Measurements from ENCODE around the gene MRPL38.

Gene MRPL38

DNA sequence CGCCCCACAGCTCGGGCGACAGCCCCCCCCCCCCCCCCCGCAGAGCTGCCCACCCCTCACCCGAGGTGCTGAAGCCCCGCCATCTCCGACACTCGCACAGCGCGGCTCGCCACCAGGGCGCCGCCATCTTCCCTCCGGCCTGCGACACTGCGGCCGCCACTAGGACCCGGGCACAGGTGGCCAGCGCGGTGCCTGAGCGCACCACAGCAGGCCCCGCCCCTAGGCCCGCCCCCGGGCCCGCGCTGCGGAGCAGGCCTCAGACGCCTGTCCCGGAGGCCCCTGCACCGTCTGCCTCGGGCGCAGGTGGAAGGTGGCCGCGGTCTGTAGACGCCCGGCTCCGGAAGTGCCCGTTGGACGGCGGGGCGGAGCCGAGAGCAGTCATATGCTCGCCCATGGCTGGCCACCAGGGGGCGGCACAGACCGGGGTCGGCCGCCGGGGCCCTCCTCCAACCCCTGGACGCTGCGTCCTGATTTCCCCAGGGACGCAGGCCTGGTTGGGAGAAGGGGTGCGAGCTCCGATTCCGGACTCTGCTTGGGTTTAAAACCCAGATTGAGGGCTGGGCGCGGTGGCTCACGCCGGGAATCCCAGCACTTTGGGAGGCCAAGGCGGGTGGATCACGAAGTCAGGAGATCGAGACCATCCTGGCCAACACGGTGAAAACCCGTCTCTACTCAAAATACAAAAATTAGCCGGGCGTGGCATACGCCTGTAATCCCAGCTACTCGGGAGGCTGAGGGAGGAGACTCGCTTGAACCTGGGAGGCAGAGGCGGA, at the start of gene MRPL38 (continued):
- TF ChIP-seq, protein P1, sequence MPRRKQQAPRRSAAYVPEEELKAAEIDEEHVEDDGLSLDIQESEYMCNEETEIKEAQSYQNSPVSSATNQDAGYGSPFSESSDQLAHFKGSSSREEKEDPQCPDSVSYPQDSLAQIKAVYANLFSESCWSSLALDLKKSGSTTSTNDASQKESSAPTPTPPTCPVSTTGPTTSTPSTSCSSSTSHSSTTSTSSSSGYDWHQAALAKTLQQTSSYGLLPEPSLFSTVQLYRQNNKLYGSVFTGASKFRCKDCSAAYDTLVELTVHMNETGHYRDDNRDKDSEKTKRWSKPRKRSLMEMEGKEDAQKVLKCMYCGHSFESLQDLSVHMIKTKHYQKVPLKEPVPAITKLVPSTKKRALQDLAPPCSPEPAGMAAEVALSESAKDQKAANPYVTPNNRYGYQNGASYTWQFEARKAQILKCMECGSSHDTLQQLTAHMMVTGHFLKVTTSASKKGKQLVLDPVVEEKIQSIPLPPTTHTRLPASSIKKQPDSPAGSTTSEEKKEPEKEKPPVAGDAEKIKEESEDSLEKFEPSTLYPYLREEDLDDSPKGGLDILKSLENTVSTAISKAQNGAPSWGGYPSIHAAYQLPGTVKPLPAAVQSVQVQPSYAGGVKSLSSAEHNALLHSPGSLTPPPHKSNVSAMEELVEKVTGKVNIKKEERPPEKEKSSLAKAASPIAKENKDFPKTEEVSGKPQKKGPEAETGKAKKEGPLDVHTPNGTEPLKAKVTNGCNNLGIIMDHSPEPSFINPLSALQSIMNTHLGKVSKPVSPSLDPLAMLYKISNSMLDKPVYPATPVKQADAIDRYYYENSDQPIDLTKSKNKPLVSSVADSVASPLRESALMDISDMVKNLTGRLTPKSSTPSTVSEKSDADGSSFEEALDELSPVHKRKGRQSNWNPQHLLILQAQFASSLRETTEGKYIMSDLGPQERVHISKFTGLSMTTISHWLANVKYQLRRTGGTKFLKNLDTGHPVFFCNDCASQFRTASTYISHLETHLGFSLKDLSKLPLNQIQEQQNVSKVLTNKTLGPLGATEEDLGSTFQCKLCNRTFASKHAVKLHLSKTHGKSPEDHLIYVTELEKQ (tag by site-specific recombination; IDR thresholded peaks at IDR 0.05; ENCODE audit: borderline replicate concordance) = 0 out of 2 replicates have a peak, but pooled peaks have one; percentile 36
- TF ChIP-seq ZNF184 (tag by site-specific recombination; IDR thresholded peaks at IDR 0.05) (peak; percentile 64; the same call in 1 of the 2 replicates), ZNF24 (tag by site-specific recombination; IDR thresholded peaks at IDR 0.05) (peak; percentile 76), ZNF274 (IDR thresholded peaks at IDR 0.05; ENCODE audit: low read length) (no peak), ZNF274 (tag by site-specific recombination; IDR thresholded peaks at IDR 0.05; ENCODE audit: borderline replicate concordance) (no peak), MEIS1 (CRISPR knock-in tag; IDR thresholded peaks at IDR 0.05; ENCODE audit: borderline replicate concordance) (no peak), ZNF324 (tag by site-specific recombination; IDR thresholded peaks at IDR 0.05) (peak; percentile 91), ZNF654 (tag by site-specific recombination; IDR thresholded peaks at IDR 0.05; ENCODE audit: low read depth) (peak; percentile 86), KLF7 (tag by site-specific recombination; IDR thresholded peaks at IDR 0.05; ENCODE audit: borderline replicate concordance) (peak; percentile 94; the same call in 1 of the 2 replicates), ZBTB20 (tag by site-specific recombination; IDR thresholded peaks at IDR 0.05) (peak; percentile 88), ZXDB (tag by site-specific recombination; IDR thresholded peaks at IDR 0.05) (peak; percentile 96), ZNF391 (tag by site-specific recombination; IDR thresholded peaks at IDR 0.05; ENCODE audit: borderline replicate concordance, low read depth) (peak; percentile 92), KLF1 (tag by site-specific recombination; IDR thresholded peaks at IDR 0.05) (peak; percentile 88), ZEB2 (tag by site-specific recombination; IDR thresholded peaks at IDR 0.05) (peak; percentile 100), ZFHX2 (tag by site-specific recombination; conservative IDR thresholded peaks at IDR 0.05) (peak; percentile 63), SP2 (tag by site-specific recombination; IDR thresholded peaks at IDR 0.05) (peak; percentile 89), KLF9 (tag by site-specific recombination; IDR thresholded peaks at IDR 0.05; ENCODE audit: low read depth) (peak; percentile 82), ZFP37 (tag by site-specific recombination; IDR thresholded peaks at IDR 0.05) (peak; percentile 93), KLF8 (tag by site-specific recombination; IDR thresholded peaks at IDR 0.05) (peak; percentile 91), ZBTB21 (tag by site-specific recombination; IDR thresholded peaks at IDR 0.05) (peak; percentile 26; the same call in 1 of the 2 replicates), SCRT2 (tag by site-specific recombination; IDR thresholded peaks at IDR 0.05) (0 out of 2 replicates have a peak, but pooled peaks have one; percentile 10), ZNF610 (tag by site-specific recombination; IDR thresholded peaks at IDR 0.05; ENCODE audit: borderline replicate concordance) (peak; percentile 85), MYNN (tag by site-specific recombination; IDR thresholded peaks at IDR 0.05; ENCODE audit: borderline replicate concordance) (no peak), ZNF792 (tag by site-specific recombination; IDR thresholded peaks at IDR 0.05) (no peak), ZSCAN23 (tag by site-specific recombination; IDR thresholded peaks at IDR 0.05) (peak; percentile 91), ZNF629 (tag by site-specific recombination; IDR thresholded peaks at IDR 0.05) (peak; percentile 82)
- TF ChIP-seq, protein P2, sequence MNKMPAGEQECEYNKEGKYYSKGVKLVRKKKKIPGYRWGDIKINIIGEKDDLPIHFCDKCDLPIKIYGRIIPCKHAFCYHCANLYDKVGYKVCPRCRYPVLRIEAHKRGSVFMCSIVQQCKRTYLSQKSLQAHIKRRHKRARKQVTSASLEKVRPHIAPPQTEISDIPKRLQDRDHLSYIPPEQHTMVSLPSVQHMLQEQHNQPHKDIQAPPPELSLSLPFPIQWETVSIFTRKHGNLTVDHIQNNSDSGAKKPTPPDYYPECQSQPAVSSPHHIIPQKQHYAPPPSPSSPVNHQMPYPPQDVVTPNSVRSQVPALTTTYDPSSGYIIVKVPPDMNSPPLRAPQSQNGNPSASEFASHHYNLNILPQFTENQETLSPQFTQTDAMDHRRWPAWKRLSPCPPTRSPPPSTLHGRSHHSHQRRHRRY (tag by site-specific recombination; IDR thresholded peaks at IDR 0.05) = no peak
- TF ChIP-seq, protein P3, sequence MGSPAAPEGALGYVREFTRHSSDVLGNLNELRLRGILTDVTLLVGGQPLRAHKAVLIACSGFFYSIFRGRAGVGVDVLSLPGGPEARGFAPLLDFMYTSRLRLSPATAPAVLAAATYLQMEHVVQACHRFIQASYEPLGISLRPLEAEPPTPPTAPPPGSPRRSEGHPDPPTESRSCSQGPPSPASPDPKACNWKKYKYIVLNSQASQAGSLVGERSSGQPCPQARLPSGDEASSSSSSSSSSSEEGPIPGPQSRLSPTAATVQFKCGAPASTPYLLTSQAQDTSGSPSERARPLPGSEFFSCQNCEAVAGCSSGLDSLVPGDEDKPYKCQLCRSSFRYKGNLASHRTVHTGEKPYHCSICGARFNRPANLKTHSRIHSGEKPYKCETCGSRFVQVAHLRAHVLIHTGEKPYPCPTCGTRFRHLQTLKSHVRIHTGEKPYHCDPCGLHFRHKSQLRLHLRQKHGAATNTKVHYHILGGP (tag by site-specific recombination; IDR thresholded peaks at IDR 0.05) = no peak
- TF ChIP-seq, protein P4, sequence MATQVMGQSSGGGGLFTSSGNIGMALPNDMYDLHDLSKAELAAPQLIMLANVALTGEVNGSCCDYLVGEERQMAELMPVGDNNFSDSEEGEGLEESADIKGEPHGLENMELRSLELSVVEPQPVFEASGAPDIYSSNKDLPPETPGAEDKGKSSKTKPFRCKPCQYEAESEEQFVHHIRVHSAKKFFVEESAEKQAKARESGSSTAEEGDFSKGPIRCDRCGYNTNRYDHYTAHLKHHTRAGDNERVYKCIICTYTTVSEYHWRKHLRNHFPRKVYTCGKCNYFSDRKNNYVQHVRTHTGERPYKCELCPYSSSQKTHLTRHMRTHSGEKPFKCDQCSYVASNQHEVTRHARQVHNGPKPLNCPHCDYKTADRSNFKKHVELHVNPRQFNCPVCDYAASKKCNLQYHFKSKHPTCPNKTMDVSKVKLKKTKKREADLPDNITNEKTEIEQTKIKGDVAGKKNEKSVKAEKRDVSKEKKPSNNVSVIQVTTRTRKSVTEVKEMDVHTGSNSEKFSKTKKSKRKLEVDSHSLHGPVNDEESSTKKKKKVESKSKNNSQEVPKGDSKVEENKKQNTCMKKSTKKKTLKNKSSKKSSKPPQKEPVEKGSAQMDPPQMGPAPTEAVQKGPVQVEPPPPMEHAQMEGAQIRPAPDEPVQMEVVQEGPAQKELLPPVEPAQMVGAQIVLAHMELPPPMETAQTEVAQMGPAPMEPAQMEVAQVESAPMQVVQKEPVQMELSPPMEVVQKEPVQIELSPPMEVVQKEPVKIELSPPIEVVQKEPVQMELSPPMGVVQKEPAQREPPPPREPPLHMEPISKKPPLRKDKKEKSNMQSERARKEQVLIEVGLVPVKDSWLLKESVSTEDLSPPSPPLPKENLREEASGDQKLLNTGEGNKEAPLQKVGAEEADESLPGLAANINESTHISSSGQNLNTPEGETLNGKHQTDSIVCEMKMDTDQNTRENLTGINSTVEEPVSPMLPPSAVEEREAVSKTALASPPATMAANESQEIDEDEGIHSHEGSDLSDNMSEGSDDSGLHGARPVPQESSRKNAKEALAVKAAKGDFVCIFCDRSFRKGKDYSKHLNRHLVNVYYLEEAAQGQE (tag by site-specific recombination; IDR thresholded peaks at IDR 0.05) = peak; percentile 24; the same call in 1 of the 2 replicates
- TF ChIP-seq, protein P5, sequence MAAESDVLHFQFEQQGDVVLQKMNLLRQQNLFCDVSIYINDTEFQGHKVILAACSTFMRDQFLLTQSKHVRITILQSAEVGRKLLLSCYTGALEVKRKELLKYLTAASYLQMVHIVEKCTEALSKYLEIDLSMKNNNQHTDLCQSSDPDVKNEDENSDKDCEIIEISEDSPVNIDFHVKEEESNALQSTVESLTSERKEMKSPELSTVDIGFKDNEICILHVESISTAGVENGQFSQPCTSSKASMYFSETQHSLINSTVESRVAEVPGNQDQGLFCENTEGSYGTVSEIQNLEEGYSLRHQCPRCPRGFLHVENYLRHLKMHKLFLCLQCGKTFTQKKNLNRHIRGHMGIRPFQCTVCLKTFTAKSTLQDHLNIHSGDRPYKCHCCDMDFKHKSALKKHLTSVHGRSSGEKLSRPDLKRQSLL (tag by site-specific recombination; IDR thresholded peaks at IDR 0.05) = peak; percentile 61
